HAP-1 (cell line): Measurements from ENCODE around the gene VCPKMT.
A peak's percentile ranks its signal among the peaks of the same experiment; 100 is the strongest.

ENCODE experiments used
- DNase-seq, 2 experiments: peaks; one replicate each; pipeline ENCODE4 v3.0.0-alpha.2; 2016 to 2020; ENCODE audit warnings: low spot score in 2 of 2
- H3K27me3 ChIP-seq: fragments of 250-450 bp; sonication (Bioruptor Pico); 2 replicates; pipeline ENCODE4 v1.5.1; 2020; ENCODE audit warnings: low read depth, mild to moderate bottlenecking, moderate library complexity
- H3K36me3 ChIP-seq: fragments of 250-450 bp; sonication (Bioruptor Pico); replicated peaks from 2 replicates; pipeline ENCODE4 v1.5.1; 2020; ENCODE audit warnings: mild to moderate bottlenecking
- H3K4me1 ChIP-seq: fragments of 250-450 bp; sonication (Bioruptor Pico); 2 replicates; pipeline ENCODE4 v1.5.1; 2020; ENCODE audit warnings: mild to moderate bottlenecking
- H3K4me3 ChIP-seq: fragments of 250-450 bp; sonication (Bioruptor Pico); 2 replicates; pipeline ENCODE4 v1.5.1; 2020; ENCODE audit warnings: mild to moderate bottlenecking, moderate library complexity
- H3K9me3 ChIP-seq: fragments of 250-450 bp; sonication (Bioruptor Pico); 2 replicates; pipeline ENCODE4 v1.5.1; 2020; ENCODE audit warnings: mild to moderate bottlenecking, moderate library complexity
- in situ Hi-C: fragments of 300-500 bp; cut with MboI; formaldehyde crosslinking; loops from 3 replicates; pipeline ENCODE4 v1.14.3; 2020; ENCODE audit warnings: low sequenced_read_pairs, inconsistent platforms, mixed read lengths

The VCPKMT gene

DNA sequence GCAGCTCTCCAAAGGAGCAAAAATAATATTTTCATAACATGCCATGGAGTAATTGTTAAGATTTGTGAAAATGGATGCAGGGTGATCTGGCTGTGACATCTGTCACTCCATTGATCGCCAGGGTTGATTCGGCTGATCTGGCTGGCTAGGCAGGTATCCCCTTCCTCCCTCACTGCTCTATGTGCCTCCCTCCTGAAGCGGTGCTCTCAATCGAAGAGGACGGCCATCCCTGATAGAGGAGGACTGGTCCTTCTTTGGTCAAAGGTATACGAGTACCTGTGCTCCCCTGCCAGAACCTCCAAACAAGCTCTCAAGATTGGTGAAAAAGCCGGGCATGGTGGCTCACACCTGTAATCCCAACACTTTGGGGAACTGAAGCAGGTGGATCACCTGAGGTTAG lies 47.9 kb downstream of the VCPKMT start:
- DNase-seq = no peak
- in situ Hi-C loops = no loop called here

DNA sequence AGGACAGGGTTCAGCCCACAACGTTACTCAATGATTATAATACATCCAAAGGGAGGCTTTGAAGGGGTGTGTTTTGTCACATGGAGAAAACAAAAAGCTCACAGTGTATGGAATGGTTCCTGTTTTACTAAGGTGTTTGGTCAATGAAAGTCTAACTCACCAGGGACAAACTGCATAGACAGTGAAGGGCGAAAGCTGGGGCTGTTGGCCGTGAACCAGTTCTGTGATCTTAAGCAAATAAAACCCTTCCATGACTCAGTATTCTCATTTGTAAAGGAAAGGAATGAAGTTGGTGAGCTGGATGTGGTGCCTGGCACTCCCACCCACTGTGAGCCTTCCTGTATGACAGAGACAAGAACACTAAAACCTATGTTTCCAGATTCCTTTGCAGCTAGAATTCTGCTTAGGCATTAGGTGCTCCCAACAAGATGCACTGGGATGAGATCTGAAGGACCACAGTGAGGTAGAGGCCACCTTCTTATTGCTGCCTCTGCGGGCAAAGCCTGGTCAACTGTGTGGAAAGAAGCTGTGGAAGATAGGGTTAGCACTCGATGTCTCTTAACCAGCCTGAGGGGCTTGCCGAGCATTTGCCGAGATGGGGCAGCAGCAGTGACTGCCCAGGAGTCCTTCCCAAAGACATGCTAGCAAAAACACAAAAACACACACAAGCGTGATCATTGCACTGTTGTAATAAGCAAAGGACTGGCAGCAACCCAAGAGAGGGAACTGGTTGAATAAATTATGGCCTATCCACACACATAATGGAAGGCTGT lies 48.5 kb downstream of the VCPKMT start:
- Histone ChIP-seq H3K27me3 (no peaks in the 10 kb centered on the region), H3K36me3 (no peaks in the 10 kb centered on the region), H3K4me3 (no peak overlapping the region), H3K9me3 (no peaks in the 10 kb centered on the region), H3K4me1 (peaks cover 3% of the 10 kb centered on the region)
- no peak for DNase-seq
- in situ Hi-C loops = no loop called here

More for the DNA sequence above, 47.9 kb downstream of the VCPKMT start:
- Histone ChIP-seq H3K4me3 (no peak overlapping the region), H3K9me3 (no peaks in the 10 kb centered on the region), H3K36me3 (no peaks in the 10 kb centered on the region), H3K4me1 (no peaks in the 10 kb centered on the region), H3K27me3 (no peaks in the 10 kb centered on the region)

DNA sequence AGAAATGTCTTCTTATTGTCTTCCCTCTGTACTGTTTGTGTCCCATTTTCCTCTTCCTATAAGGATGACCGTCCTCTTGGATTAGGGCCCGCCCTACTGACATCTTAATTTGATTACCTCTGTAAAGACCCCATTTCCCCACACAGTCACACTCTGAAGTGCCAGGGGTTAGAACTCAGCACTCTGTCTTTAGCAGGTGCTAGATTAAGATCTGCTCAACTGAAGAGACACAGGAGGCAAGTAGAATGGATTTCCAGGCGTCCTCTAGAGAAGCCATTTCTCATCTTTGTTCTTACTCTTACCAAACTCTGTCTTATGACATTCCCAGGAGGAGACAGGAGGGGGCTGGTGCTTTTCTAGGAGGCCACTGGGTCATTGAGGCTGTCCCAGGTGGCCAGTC lies 50.8 kb downstream of the VCPKMT start:
- no peak for DNase-seq
- no peaks in the 10 kb centered on the region for H3K36me3 ChIP-seq
- in situ Hi-C loops = no loop called here
- no peak overlapping the region for H3K4me3 ChIP-seq
- H3K9me3 ChIP-seq = no peaks in the 10 kb centered on the region
- no peaks in the 10 kb centered on the region for H3K27me3 ChIP-seq
- peaks cover 17% of the 10 kb centered on the region for H3K4me1 ChIP-seq

DNA sequence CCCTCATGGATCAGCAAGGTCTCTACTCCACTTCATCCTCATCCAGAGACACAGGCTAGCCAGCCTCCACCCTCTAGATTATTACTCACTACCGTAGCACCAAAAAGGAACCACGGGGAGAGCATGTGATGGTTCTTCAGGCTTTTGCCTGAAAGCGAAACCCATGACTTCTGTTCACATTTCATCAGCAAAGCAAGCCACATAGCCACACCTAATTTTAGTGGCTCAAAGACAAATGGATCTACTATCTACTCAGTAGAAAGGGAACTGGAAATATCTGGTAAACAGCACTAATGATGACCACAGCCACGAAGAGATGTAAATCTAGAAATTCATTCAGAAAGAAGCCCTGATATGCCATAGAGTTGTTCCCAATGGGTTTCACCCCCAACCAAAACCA lies 51.4 kb downstream of the VCPKMT start:
- H3K4me1 ChIP-seq = peaks cover 17% of the 10 kb centered on the region
- no peak for DNase-seq
- H3K9me3 ChIP-seq = no peaks in the 10 kb centered on the region
- in situ Hi-C loops = no loop called here
- no peak overlapping the region for H3K4me3 ChIP-seq
- H3K27me3 ChIP-seq = no peaks in the 10 kb centered on the region
- H3K36me3 ChIP-seq = no peaks in the 10 kb centered on the region

DNA sequence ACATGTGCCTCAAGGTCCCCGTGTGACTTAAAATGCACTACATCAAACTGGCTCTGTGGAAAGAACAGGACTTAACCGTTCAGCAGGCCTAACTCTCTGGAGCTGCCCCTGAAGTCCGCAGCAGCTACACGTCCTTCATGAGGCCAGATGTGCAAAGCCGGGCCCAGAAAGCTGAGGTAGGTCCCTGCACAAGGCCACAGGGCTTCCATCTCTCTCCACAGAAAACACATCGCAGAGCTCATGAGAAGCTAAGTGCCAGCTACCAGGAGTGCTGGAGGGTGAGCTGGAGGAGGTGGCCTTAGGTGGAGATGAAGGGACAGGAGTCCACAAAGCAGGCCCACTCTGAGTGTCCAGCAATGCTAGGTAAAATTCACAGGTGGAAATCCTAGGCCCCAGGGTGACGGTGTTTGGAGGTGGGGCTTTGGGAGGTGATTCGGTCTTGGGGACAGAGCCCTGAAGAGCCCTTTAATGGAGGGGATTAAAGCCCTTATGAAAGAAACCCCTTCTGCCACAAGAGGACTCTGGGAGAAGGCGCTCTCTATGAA lies 52.4 kb downstream of the VCPKMT start:
- in situ Hi-C loops = no loop called here
- H3K36me3 ChIP-seq = no peaks in the 10 kb centered on the region
- peaks cover 17% of the 10 kb centered on the region for H3K4me1 ChIP-seq
- no peaks in the 10 kb centered on the region for H3K9me3 ChIP-seq
- no peak overlapping the region for H3K4me3 ChIP-seq
- no peak for DNase-seq
- H3K27me3 ChIP-seq = no peaks in the 10 kb centered on the region

DNA sequence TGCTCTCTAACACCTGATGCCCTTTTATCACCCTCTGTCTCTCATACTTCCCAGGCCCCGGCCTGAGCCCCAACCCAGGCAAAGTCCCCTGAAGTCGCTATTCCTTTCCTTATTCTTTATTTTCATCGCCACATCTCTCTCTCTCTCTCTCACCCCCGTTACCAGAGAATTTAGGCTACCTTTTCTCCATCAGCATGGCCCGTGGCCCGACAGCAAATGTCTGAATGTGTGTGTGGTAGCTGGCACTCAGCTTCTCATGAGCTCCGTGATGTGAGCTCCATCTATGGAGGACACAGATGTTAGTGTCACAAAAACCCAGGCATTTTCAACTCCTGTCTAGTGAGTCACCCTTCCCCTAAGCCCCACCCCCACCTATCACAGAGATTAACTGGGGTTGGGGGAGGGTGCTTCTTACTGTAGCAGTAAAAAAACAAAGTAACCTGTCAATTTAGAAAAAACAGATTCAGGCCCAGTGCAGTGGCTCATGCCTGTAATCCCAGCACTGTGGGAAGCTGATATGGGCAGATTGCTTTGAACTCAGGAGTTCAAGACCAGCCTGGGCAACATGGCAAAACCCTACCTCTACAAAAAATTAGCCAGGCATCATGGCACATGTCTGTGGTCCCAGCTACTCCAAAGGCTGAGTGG lies 53.8 kb downstream of the VCPKMT start:
- Histone ChIP-seq H3K4me1 (peaks cover 17% of the 10 kb centered on the region), H3K4me3 (no peak overlapping the region), H3K27me3 (no peaks in the 10 kb centered on the region), H3K9me3 (no peaks in the 10 kb centered on the region), H3K36me3 (no peaks in the 10 kb centered on the region)
- in situ Hi-C loops = no loop called here
- DNase-seq = peak; percentile 50 to 74

DNA sequence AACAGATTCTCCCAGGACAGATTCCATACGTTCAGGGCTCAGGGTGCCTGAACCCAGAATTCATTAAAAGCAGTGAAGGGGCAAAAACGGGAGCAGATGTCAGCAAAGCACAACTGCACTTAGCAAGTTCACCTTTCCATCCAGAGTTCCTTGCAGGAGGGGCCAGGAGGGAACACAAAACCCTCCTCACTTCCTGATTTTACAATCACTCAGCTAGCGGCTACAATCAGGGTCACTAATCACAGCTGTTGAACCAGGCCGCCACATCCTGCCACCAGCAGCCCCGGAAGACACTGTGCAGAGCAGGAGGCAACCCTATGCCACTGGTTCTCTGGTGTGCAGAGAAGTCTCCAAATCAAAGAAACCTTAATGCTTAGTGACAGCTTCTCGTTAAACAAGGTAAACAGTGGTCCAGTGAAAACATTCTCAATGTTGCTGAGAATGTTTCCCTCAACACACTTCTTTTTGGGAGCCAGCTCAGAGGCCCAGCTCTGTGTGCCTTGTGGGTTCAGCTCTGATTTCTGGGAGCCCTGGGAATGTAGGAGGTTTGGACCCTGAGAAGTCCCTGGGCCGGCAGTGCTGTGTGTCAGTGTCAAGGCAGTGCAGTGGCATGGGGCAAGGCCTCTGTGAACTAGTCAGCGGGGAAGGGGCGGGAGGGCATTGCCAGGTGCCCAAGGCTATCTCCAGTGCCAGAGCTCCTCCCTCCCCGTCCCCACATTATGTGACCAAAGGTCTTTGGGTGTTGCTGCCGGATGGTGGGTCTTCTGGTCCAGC lies 54.5 kb downstream of the VCPKMT start:
- Histone ChIP-seq H3K36me3 (no peaks in the 10 kb centered on the region), H3K4me3 (no peak overlapping the region), H3K4me1 (peaks cover 17% of the 10 kb centered on the region), H3K9me3 (no peaks in the 10 kb centered on the region), H3K27me3 (no peaks in the 10 kb centered on the region)
- no peak for DNase-seq
- in situ Hi-C loops = no loop called here

DNA sequence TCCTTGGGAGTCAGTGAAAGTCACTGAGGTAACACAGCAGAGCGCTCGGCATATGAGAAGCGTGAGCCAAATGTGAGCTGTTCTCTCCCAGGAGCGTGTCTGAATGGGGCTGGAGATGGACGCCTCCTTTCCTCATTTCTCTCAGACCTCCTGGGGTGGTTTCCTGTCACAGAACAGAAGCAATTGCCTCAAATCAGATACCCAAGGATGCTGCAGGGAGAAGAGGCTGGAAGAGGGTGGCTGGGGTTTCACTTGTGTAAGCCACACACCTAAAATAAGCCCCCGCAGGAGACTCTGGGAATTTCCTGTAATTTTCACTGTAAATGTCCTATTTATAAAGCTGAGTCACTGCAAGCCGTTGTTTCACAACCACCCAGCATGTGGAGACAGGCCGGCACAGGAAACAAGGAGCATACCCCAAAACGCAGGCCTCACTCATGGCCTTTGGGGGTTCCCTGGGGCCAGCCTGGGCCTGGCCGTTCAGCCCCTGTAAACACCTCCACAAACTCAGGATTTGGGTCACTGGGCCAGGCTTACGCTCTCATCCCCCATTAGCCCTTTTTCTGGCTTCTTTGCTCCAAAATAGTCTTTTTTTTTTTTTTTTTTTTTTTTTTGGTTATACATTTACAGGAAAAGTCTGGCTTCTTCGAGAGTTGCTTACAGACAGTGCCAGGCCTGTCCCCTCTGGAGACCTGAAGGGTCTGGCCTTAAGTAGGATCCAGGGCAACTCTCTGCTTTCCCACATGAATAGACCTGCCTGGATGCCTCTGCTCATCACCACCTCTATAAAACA lies 55.3 kb downstream of the VCPKMT start:
- Histone ChIP-seq H3K27me3 (no peaks in the 10 kb centered on the region), H3K36me3 (no peaks in the 10 kb centered on the region), H3K4me3 (no peak overlapping the region), H3K9me3 (no peaks in the 10 kb centered on the region), H3K4me1 (peaks cover 17% of the 10 kb centered on the region)
- peak in 1 of 2 experiments; percentile 42 for DNase-seq
- in situ Hi-C loops = no loop called here

DNA sequence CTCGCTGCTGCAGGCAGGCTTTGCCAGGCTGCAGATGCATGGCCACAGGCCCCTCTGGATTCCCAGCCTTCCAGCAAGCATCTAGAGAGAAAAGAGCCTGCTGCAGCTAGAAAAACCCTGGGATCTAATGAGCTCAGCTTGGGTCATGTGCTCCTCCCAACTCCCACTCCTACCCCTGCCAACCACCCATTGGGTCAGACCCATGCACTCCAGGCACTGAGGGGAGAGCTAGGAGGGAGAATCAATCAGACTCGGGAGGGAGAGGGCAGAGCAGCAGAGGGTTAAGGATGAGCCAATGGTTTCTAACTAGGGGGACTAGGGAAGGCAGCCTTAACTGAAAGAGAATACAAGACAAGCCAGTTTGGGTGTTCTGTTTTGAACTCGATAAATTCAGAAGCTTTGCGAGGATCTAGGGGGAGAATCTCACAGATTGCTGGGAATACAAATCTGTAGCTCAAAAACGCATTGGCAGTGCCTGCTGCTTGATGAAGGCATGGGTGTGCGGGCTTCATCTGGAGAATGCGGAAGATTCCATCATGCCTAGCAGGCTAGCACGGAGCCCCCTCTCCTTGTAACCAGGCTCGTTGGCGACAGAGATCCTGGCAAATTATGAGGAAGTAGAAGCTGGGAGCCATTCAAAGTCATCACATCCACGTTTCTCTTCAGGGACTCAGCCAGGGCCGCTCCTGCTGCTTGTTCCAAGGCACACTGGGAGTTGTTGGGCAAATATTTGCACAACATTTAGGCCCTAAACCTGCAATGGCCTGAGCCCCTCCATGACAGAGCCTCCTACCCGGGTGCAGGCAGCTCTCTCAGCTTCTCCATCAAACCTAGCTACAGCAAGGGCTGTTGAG lies 56.4 kb downstream of the VCPKMT start:
- in situ Hi-C loops = no loop called here
- Histone ChIP-seq H3K27me3 (no peaks in the 10 kb centered on the region), H3K4me1 (peaks cover 17% of the 10 kb centered on the region), H3K4me3 (no peak overlapping the region), H3K9me3 (no peaks in the 10 kb centered on the region), H3K36me3 (no peaks in the 10 kb centered on the region)
- no peak for DNase-seq
